IMR-90 (cell line): ENCODE data around the gene HOXA10. TPM values are rescaled to one million over a fixed set of nuclear protein-coding genes. Genes with fewer than 3 reads are reported as not detected.

ENCODE experiments used
- ATAC-seq: fragments of 200-7000 bp; cut with Tn5 transposase; 2 replicates; pipeline ENCODE4 v1.9.1; 2020; ENCODE audit warnings: low read depth, mild to moderate bottlenecking, moderate library complexity
- BruUV-seq: library from RNA; stranded (reverse); fragments of 400-500 nt; replicated peaks from 2 replicates; lab custom pipeline; 2021; lab: Mats Ljungman, UMichigan
- CTCF ChIA-PET: fragments of 300-600 bp; formaldehyde crosslinking; extraction: SDS; loops from one replicate; lab custom pipeline; 2021; ENCODE audit warnings: antibody characterized with exemption; lab: Yijun Ruan, JAX
- POLR2A ChIA-PET: fragments of 300-600 bp; sonication (Branson Sonifier 250); formaldehyde crosslinking; loops from one replicate; lab custom pipeline; 2022; ENCODE audit warnings: antibody characterized with exemption; ENCODE audit not compliant: unreplicated experiment; lab: Charles Lee
- DNase-seq: peaks from one replicate; pipeline ENCODE4 v3.0.0; 2013
- H2AFZ ChIP-seq: replicated peaks from 2 replicates; pipeline ENCODE3; 2013; ENCODE audit warnings: low read length, mild to moderate bottlenecking; ENCODE audit not compliant: poor library complexity
- H2AK5ac ChIP-seq: 2 replicates; pipeline ENCODE4 v1.6.1; 2013; ENCODE audit warnings: low read depth, low read length, inconsistent platforms
- H2AK9ac ChIP-seq: replicated peaks from 2 replicates; pipeline ENCODE3; 2013; ENCODE audit warnings: mild to moderate bottlenecking, low read depth, low read length, moderate library complexity; ENCODE audit not compliant: poor library complexity
- H2BK120ac ChIP-seq: 2 replicates; pipeline ENCODE4 v1.6.1; 2013; ENCODE audit warnings: low read depth, low read length, inconsistent platforms
- H2BK15ac ChIP-seq: 3 replicates; pipeline ENCODE4 v1.6.1; 2013; ENCODE audit warnings: low read depth, low read length, inconsistent platforms
- H2BK20ac ChIP-seq: 2 replicates; pipeline ENCODE4 v1.6.1; 2013; ENCODE audit warnings: low read depth, mild to moderate bottlenecking, inconsistent platforms, low read length, moderate library complexity
- H2BK5ac ChIP-seq: 2 replicates; pipeline ENCODE4 v1.6.1; 2013; ENCODE audit warnings: mild to moderate bottlenecking, low read depth, low read length, inconsistent platforms; ENCODE audit not compliant: poor library complexity, severe bottlenecking
- H3K14ac ChIP-seq: replicated peaks from 2 replicates; pipeline ENCODE4 v1.6.1; 2013; ENCODE audit warnings: low read depth, low read length, inconsistent platforms
- H3K18ac ChIP-seq: 2 replicates; pipeline ENCODE4 v1.6.1; 2013; ENCODE audit warnings: low read depth, low read length, control low read depth
- H3K23ac ChIP-seq: 2 replicates; pipeline ENCODE4 v1.6.1; 2013; ENCODE audit warnings: low read depth, low read length, inconsistent platforms
- H3K27ac ChIP-seq: 2 replicates; pipeline ENCODE4 v1.5.1; 2013; ENCODE audit warnings: mild to moderate bottlenecking, control low read depth, low read length; ENCODE audit not compliant: insufficient read depth
- H3K27me3 ChIP-seq: 2 replicates; pipeline ENCODE4 v1.6.1; 2013; ENCODE audit warnings: low read length; ENCODE audit not compliant: control insufficient read depth, insufficient read depth
- H3K36me3 ChIP-seq: 2 replicates; pipeline ENCODE4 v1.6.1; 2013; ENCODE audit warnings: low read length, mixed read lengths; ENCODE audit not compliant: control insufficient read depth, insufficient read depth
- H3K4ac ChIP-seq: 2 replicates; pipeline ENCODE4 v1.6.1; 2013; ENCODE audit warnings: low read depth, low read length, inconsistent platforms
- H3K4me1 ChIP-seq: 2 replicates; pipeline ENCODE4 v1.6.1; 2013; ENCODE audit warnings: low read length, mixed read lengths; ENCODE audit not compliant: control insufficient read depth, insufficient read depth
- H3K4me2 ChIP-seq: 2 replicates; pipeline ENCODE4 v1.6.1; 2013; ENCODE audit warnings: low read depth, mild to moderate bottlenecking, control low read depth, low read length, moderate library complexity
- H3K4me3 ChIP-seq: 2 replicates; pipeline ENCODE4 v1.5.1; 2013; ENCODE audit warnings: low read depth, mild to moderate bottlenecking, control low read depth, low read length, moderate library complexity; ENCODE audit not compliant: insufficient read depth
- H3K56ac ChIP-seq: 2 replicates; pipeline ENCODE4 v1.6.1; 2013; ENCODE audit warnings: low read length, inconsistent platforms; ENCODE audit not compliant: insufficient read depth; ENCODE audit errors: extremely low read depth
- H3K79me1 ChIP-seq, 2 experiments: 2 replicates each; pipeline ENCODE4 v1.6.1; 2013; ENCODE audit warnings: low read length in 2 of 2, inconsistent platforms in 1 of 2, low read depth in 1 of 2
- H3K9ac ChIP-seq: 2 replicates; pipeline ENCODE4 v1.6.1; 2013; ENCODE audit warnings: low read depth, low read length, control low read depth
- H3K9me1 ChIP-seq: 2 replicates; pipeline ENCODE4 v1.6.1; 2013; ENCODE audit warnings: low read length, inconsistent platforms; ENCODE audit not compliant: insufficient read depth
- H3K9me3 ChIP-seq: 2 replicates; pipeline ENCODE4 v1.6.1; 2013; ENCODE audit warnings: low read length; ENCODE audit not compliant: control insufficient read depth, insufficient read depth
- H4K20me1 ChIP-seq: 2 replicates; pipeline ENCODE4 v1.6.1; 2013; ENCODE audit warnings: low read length, inconsistent platforms; ENCODE audit not compliant: insufficient read depth
- H4K5ac ChIP-seq: 2 replicates; pipeline ENCODE4 v1.6.1; 2013; ENCODE audit warnings: mild to moderate bottlenecking, low read depth, low read length, control low read depth
- H4K8ac ChIP-seq, 2 experiments: 2 replicates each; pipeline ENCODE4 v1.6.1; 2013; ENCODE audit warnings: low read depth in 2 of 2, low read length in 2 of 2, control low read depth in 1 of 2, inconsistent platforms in 1 of 2
- H4K91ac ChIP-seq: 2 replicates; pipeline ENCODE4 v1.6.1; 2013; ENCODE audit warnings: low read depth, low read length, inconsistent platforms; ENCODE audit not compliant: insufficient read depth
- FOS ChIP-seq: fragments of 150-350 bp; IDR thresholded peaks from 2 replicates; pipeline ENCODE4 v1.6.1; 2016; ENCODE audit warnings: low read depth, low read length
- MXI1 ChIP-seq: IDR thresholded peaks from 2 replicates; pipeline ENCODE4 v1.6.1; 2012; ENCODE audit warnings: low read depth, mild to moderate bottlenecking, low read length, moderate library complexity, borderline replicate concordance
- NFE2L2 ChIP-seq: fragments of 150-350 bp; IDR thresholded peaks from 2 replicates; pipeline ENCODE4 v1.6.1; 2016; ENCODE audit warnings: low read depth, mild to moderate bottlenecking, low read length
- RAD21 ChIP-seq: IDR thresholded peaks from 2 replicates; pipeline ENCODE4 v1.6.1; 2012; ENCODE audit warnings: low read length, improper control_type of control experiment
- WGBS, 2 experiments: methylation state at CpG; one replicate each; pipeline versions ENCODE4 v1.1.5 to v1.1.7; 2013; ENCODE audit warnings: missing lambda C conversion rate in 2 of 2; ENCODE audit not compliant: insufficient read length in 1 of 2; ENCODE audit errors: extremely low coverage in 2 of 2; 5-methylcytosine and 5-hydroxymethylcytosine counted together
- dilution Hi-C: fragments of 300-500 bp; cut with HindIII; formaldehyde crosslinking; loops from one replicate; pipeline ENCODE4 v1.14.3; 2018; ENCODE audit warnings: low sequenced_read_pairs; ENCODE audit not compliant: unreplicated experiment
- in situ Hi-C: fragments of 300-500 bp; cut with MboI; formaldehyde crosslinking; loops from 3 replicates; pipeline ENCODE4 v1.14.3; 2019; ENCODE audit warnings: low sequenced_read_pairs, inconsistent platforms, mixed read lengths
- intact Hi-C: fragments of 100-400 bp; cut with micrococcal nuclease; formaldehyde crosslinking; loops from 2 replicates; pipeline ENCODE4 v1.10.0; 2022
- polyA plus RNA-seq, 3 experiments: library from polyadenylated mRNA; depleted of rRNA; stranded (reverse); fragments of >200 nt; gene quantifications; 2 replicates each; pipeline ENCODE4 v1.2.3, GENCODE V29; 2012; ENCODE audit warnings: low replicate concordance in 1 of 3
- total RNA-seq: library from RNA; depleted of rRNA; stranded (reverse); fragments of >200 nt; gene quantifications from 2 replicates; pipeline ENCODE4 v1.2.3, GENCODE V29; 2012
- TF ChIP-seq, protein P1 (sequence below): fragments of 150-350 bp; IDR thresholded peaks from 2 replicates; pipeline ENCODE4 v1.6.1; 2017; ENCODE audit warnings: mild to moderate bottlenecking, antibody characterized with exemption, low read length, low read depth

HOXA10 gene
- total and polyA plus RNA-seq, 2 of the 4 experiments (the other 2 are of a cell fraction), result 0.10 to 0.18 TPM

DNA sequence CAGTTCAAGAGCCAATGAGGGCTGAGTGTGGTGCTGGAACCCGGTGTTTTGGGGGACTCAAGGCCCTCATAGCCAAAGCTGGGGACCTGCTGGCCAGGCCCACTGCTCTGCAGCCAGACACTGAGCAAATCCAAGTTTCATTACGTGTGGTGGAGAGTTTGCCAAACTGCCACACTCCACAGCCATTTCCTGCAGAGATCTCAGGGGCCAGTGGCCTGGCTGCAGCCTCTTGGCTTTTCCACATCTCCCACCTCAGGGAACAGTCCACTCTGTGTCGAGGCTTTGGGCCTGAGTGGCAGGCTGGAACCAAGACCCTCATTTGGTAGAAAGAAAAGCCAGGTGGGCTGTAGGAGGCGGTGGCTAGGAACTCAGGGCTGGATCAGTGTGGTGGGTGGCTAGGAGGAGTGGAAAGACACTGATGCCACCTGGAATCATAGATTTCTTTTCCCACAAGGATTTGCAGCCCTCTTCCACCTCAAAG is 7.7 kb upstream of the HOXA10 start:
- no peaks in the 10 kb centered on the region for H3K9me1 ChIP-seq
- ATAC-seq (no peak), DNase-seq (no peak)
- H3K9ac ChIP-seq, result no peak overlapping the region
- no peak overlapping the region for H4K91ac ChIP-seq
- in situ Hi-C loops (no loop called here), dilution Hi-C loops (no loop called here), intact Hi-C loops (no loop called here)
- no peaks in the 10 kb centered on the region for H3K79me1 ChIP-seq
- no peak overlapping the region for H3K14ac ChIP-seq
- no peak overlapping the region for H3K4me2 ChIP-seq
- peaks cover 87% of the 10 kb centered on the region for H3K27me3 ChIP-seq
- no peak overlapping the region for H3K4me3 ChIP-seq
- TF ChIP-seq FOS (no peak), MXI1 (no peak), NFE2L2 (no peak), RAD21 (no peak)
- TF ChIP-seq, protein P1, sequence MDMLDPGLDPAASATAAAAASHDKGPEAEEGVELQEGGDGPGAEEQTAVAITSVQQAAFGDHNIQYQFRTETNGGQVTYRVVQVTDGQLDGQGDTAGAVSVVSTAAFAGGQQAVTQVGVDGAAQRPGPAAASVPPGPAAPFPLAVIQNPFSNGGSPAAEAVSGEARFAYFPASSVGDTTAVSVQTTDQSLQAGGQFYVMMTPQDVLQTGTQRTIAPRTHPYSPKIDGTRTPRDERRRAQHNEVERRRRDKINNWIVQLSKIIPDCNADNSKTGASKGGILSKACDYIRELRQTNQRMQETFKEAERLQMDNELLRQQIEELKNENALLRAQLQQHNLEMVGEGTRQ, result no peak
- no peak overlapping the region for H2AK5ac ChIP-seq
- BruUV-seq, result no TSS peak
- H3K23ac ChIP-seq, result no peak overlapping the region
- H3K36me3 ChIP-seq, result no peaks in the 10 kb centered on the region
- H2BK15ac ChIP-seq, result no peak overlapping the region
- H4K8ac ChIP-seq, result no peak overlapping the region
- H3K4me1 ChIP-seq, result peaks cover 1% of the 10 kb centered on the region; the same call in 1 of the 2 replicates
- no peak overlapping the region for H3K4ac ChIP-seq
- no peak overlapping the region for H3K56ac ChIP-seq
- H3K9me3 ChIP-seq, result peaks cover 3% of the 10 kb centered on the region; the same call in 1 of the 2 replicates
- peaks cover 14% of the 10 kb centered on the region; the same call in 1 of the 2 replicates for H4K20me1 ChIP-seq
- ChIA-PET POLR2A (no interaction called here), CTCF (interaction anchor here (1.3 kb wide), 1 partner anchor 21 kb away, joined by 3 read pairs; no protein-coding TSS in a partner anchor)
- H2BK5ac ChIP-seq, result no peak overlapping the region
- no CpG with 5 or more reads among the region's 4 CpGs for WGBS, 2 experiments
- no peak overlapping the region for H2AFZ ChIP-seq
- H2BK120ac ChIP-seq, result no peak overlapping the region
- H2BK20ac ChIP-seq, result no peak overlapping the region
- no peak overlapping the region for H4K5ac ChIP-seq
- no peak overlapping the region for H3K27ac ChIP-seq
- H3K18ac ChIP-seq, result no peak overlapping the region
- no peak overlapping the region for H2AK9ac ChIP-seq
